ENCODE results near the gene RHOV. TPM values are rescaled to one million over a fixed set of nuclear protein-coding genes. Genes with fewer than 3 reads are reported as not detected.

The RHOV gene
- total and polyA plus RNA-seq, 2 donors (not counting 1 experiment from before 2014, with no cell fraction given) = not detected

- Histone ChIP-seq H3K9ac (ENCODE audit: insufficient read depth, low read length) (no peak overlapping the region), H3K4me1 (ENCODE audit: control insufficient read depth, extremely low read depth, insufficient read depth, low read length) (no peaks in the 10 kb centered on the region), H3K4me2 (ENCODE audit: extremely low read depth, insufficient read depth, low read length) (no peak overlapping the region), H3K36me3 (ENCODE audit: control insufficient read depth, insufficient read depth, low read length) (no peaks in the 10 kb centered on the region), H4K20me1 (ENCODE audit: control insufficient read depth, extremely low read depth, insufficient read depth, low read length) (no peaks in the 10 kb centered on the region), H3K4me3 (replicated peaks in 1 of 4; ENCODE audit: control extremely low read depth in 1 of 4, insufficient read depth in 1 of 4, low read depth in 3 of 4, low read length in 4 of 4) (no peak overlapping the region), H2AFZ (ENCODE audit: low read length) (no peak overlapping the region), H3K27me3 (ENCODE audit: control insufficient read depth, insufficient read depth, low read length) (no peaks in the 10 kb centered on the region), H3K79me2 (ENCODE audit: control insufficient read depth, insufficient read depth, low read length) (no peaks in the 10 kb centered on the region), H3K27ac (ENCODE audit: insufficient read depth, low read length) (no peak overlapping the region), H3K9me3 (ENCODE audit: control insufficient read depth, insufficient read depth, low read depth, low read length) (no peaks in the 10 kb centered on the region)
- DNase-seq (ENCODE audit: low read depth in 2 of 2) = no peak
- TF ChIP-seq EZH2 (IDR thresholded peaks at IDR 0.05; ENCODE audit: low read length, missing control alignments) = no peak
- TF ChIP-seq CTCF (conservative IDR thresholded peaks at IDR 0.05 in 1 of 2, IDR thresholded peaks at IDR 0.05 in 1 of 2; ENCODE audit: low read depth in 1 of 2, low read length in 2 of 2) = no peak
These were observed 20.7 kb downstream of the RHOV start for GRCh38 chr15:40853241-40853890.

GRCh38 chr15:40852529-40852928 lies 21.5 kb downstream of the RHOV start:
- Histone ChIP-seq H3K4me2 (ENCODE audit: extremely low read depth, insufficient read depth, low read length) (no peak overlapping the region), H3K9me3 (ENCODE audit: control insufficient read depth, insufficient read depth, low read depth, low read length) (no peaks in the 10 kb centered on the region), H4K20me1 (ENCODE audit: control insufficient read depth, extremely low read depth, insufficient read depth, low read length) (no peaks in the 10 kb centered on the region), H3K27ac (ENCODE audit: insufficient read depth, low read length) (no peak overlapping the region), H3K9ac (ENCODE audit: insufficient read depth, low read length) (no peak overlapping the region), H3K4me3 (replicated peaks in 1 of 4; ENCODE audit: control extremely low read depth in 1 of 4, insufficient read depth in 1 of 4, low read depth in 3 of 4, low read length in 4 of 4) (no peak overlapping the region), H3K4me1 (ENCODE audit: control insufficient read depth, extremely low read depth, insufficient read depth, low read length) (no peaks in the 10 kb centered on the region), H3K36me3 (ENCODE audit: control insufficient read depth, insufficient read depth, low read length) (no peaks in the 10 kb centered on the region), H2AFZ (ENCODE audit: low read length) (no peak overlapping the region), H3K79me2 (ENCODE audit: control insufficient read depth, insufficient read depth, low read length) (no peaks in the 10 kb centered on the region), H3K27me3 (ENCODE audit: control insufficient read depth, insufficient read depth, low read length) (no peaks in the 10 kb centered on the region)
- no peak for DNase-seq (ENCODE audit: low read depth in 2 of 2)
- no peak for TF ChIP-seq EZH2 (IDR thresholded peaks at IDR 0.05; ENCODE audit: low read length, missing control alignments)
- TF ChIP-seq CTCF (conservative IDR thresholded peaks at IDR 0.05 in 1 of 2, IDR thresholded peaks at IDR 0.05 in 1 of 2; ENCODE audit: low read depth in 1 of 2, low read length in 2 of 2) = no peak

GRCh38 chr15:40850576-40851112 lies 23.4 kb downstream of the RHOV start:
- Histone ChIP-seq H3K79me2 (ENCODE audit: control insufficient read depth, insufficient read depth, low read length) (no peaks in the 10 kb centered on the region), H3K27ac (ENCODE audit: insufficient read depth, low read length) (no peak overlapping the region), H3K4me2 (ENCODE audit: extremely low read depth, insufficient read depth, low read length) (no peak overlapping the region), H2AFZ (ENCODE audit: low read length) (no peak overlapping the region), H3K36me3 (ENCODE audit: control insufficient read depth, insufficient read depth, low read length) (no peaks in the 10 kb centered on the region), H3K4me3 (replicated peaks in 1 of 4; ENCODE audit: control extremely low read depth in 1 of 4, insufficient read depth in 1 of 4, low read depth in 3 of 4, low read length in 4 of 4) (no peak overlapping the region), H3K4me1 (ENCODE audit: control insufficient read depth, extremely low read depth, insufficient read depth, low read length) (no peaks in the 10 kb centered on the region), H3K9ac (ENCODE audit: insufficient read depth, low read length) (no peak overlapping the region), H4K20me1 (ENCODE audit: control insufficient read depth, extremely low read depth, insufficient read depth, low read length) (no peaks in the 10 kb centered on the region), H3K9me3 (ENCODE audit: control insufficient read depth, insufficient read depth, low read depth, low read length) (no peaks in the 10 kb centered on the region), H3K27me3 (ENCODE audit: control insufficient read depth, insufficient read depth, low read length) (peaks cover 9% of the 10 kb centered on the region)
- DNase-seq (ENCODE audit: low read depth in 2 of 2) = no peak
- no peak for TF ChIP-seq CTCF (conservative IDR thresholded peaks at IDR 0.05 in 1 of 2, IDR thresholded peaks at IDR 0.05 in 1 of 2; ENCODE audit: low read depth in 1 of 2, low read length in 2 of 2)
- TF ChIP-seq EZH2 (IDR thresholded peaks at IDR 0.05; ENCODE audit: low read length, missing control alignments) = no peak

Data from fibroblast of lung (primary cell).